H9 (cell line): ENCODE measurements around the gene RPS21. TPM values are rescaled to one million over a fixed set of nuclear protein-coding genes. Genes with fewer than 3 reads are reported as not detected.

Experiments used
- DNase-seq: peaks from one replicate; pipeline ENCODE4 v3.0.0-alpha.2; 2017
- H2AFZ ChIP-seq: one replicate; pipeline ENCODE4 v1.6.1; 2013; ENCODE audit warnings: mild to moderate bottlenecking, low read length, control low read depth, moderate library complexity
- H2AK5ac ChIP-seq: 2 replicates; pipeline ENCODE4 v1.6.1; 2013; ENCODE audit warnings: low read length, control low read depth, mixed read lengths; ENCODE audit not compliant: insufficient read length
- H2BK120ac ChIP-seq: one replicate; pipeline ENCODE4 v1.6.1; 2013; ENCODE audit warnings: low read depth, mild to moderate bottlenecking, low read length, control low read depth, inconsistent platforms; ENCODE audit not compliant: poor library complexity, severe bottlenecking
- H2BK12ac ChIP-seq: 2 replicates; pipeline ENCODE4 v1.6.1; 2013; ENCODE audit warnings: low read length, control low read depth, mixed read lengths, low read depth; ENCODE audit not compliant: insufficient read length
- H2BK15ac ChIP-seq: 2 replicates; pipeline ENCODE4 v1.6.1; 2013; ENCODE audit warnings: low read depth, low read length, control low read depth
- H2BK20ac ChIP-seq: one replicate; pipeline ENCODE4 v1.6.1; 2013; ENCODE audit warnings: low read depth, mild to moderate bottlenecking, low read length, control low read depth, inconsistent platforms; ENCODE audit not compliant: poor library complexity, severe bottlenecking
- H2BK5ac ChIP-seq: 2 replicates; pipeline ENCODE4 v1.6.1; 2013; ENCODE audit warnings: low read length, control low read depth, mixed read lengths; ENCODE audit not compliant: insufficient read length
- H3K14ac ChIP-seq: 2 replicates; pipeline ENCODE4 v1.6.1; 2013; ENCODE audit warnings: low read length, control low read depth; ENCODE audit not compliant: insufficient read depth
- H3K18ac ChIP-seq: 2 replicates; pipeline ENCODE4 v1.6.1; 2013; ENCODE audit warnings: low read depth, mild to moderate bottlenecking, mixed read lengths, low read length, control low read depth; ENCODE audit not compliant: insufficient read length
- H3K23ac ChIP-seq: 2 replicates; pipeline ENCODE4 v1.6.1; 2013; ENCODE audit warnings: low read length, control low read depth, mixed read lengths, low read depth; ENCODE audit not compliant: insufficient read length
- H3K23me2 ChIP-seq: 2 replicates; pipeline ENCODE4 v1.6.1; 2013; ENCODE audit warnings: low read depth, mild to moderate bottlenecking, mixed read lengths, low read length, control low read depth; ENCODE audit not compliant: insufficient read length, poor library complexity, severe bottlenecking
- H3K27ac ChIP-seq: 2 replicates; pipeline ENCODE4 v1.5.1; 2013; ENCODE audit warnings: low read length, control low read depth, mixed read lengths, low read depth; ENCODE audit not compliant: insufficient read length
- H3K27me3 ChIP-seq: 2 replicates; pipeline ENCODE4 v1.6.1; 2013; ENCODE audit warnings: low read length, control low read depth, inconsistent platforms; ENCODE audit not compliant: insufficient read depth
- H3K4ac ChIP-seq: 2 replicates; pipeline ENCODE4 v1.6.1; 2013; ENCODE audit warnings: low read depth, mild to moderate bottlenecking, control low read depth, inconsistent platforms, low read length, moderate library complexity
- H3K4me1 ChIP-seq: 2 replicates; pipeline ENCODE4 v1.6.1; 2013; ENCODE audit warnings: low read length, control low read depth, inconsistent platforms; ENCODE audit not compliant: insufficient read depth
- H3K4me2 ChIP-seq: 2 replicates; pipeline ENCODE4 v1.6.1; 2013; ENCODE audit warnings: low read length, control low read depth, mixed read lengths; ENCODE audit not compliant: insufficient read length, insufficient read depth
- H3K56ac ChIP-seq: 2 replicates; pipeline ENCODE4 v1.6.1; 2013; ENCODE audit warnings: low read depth, mild to moderate bottlenecking, mixed read lengths, low read length, control low read depth; ENCODE audit not compliant: insufficient read length
- H3K79me1 ChIP-seq: 2 replicates; pipeline ENCODE4 v1.6.1; 2013; ENCODE audit warnings: low read depth, mild to moderate bottlenecking, moderate library complexity, low read length, control low read depth, inconsistent platforms; ENCODE audit not compliant: insufficient read depth, poor library complexity, severe bottlenecking
- H3K79me2 ChIP-seq: 2 replicates; pipeline ENCODE4 v1.6.1; 2013; ENCODE audit warnings: low read length, control low read depth, inconsistent platforms; ENCODE audit not compliant: insufficient read depth
- H3K9ac ChIP-seq: 2 replicates; pipeline ENCODE4 v1.6.1; 2013; ENCODE audit warnings: low read length, control low read depth, mixed read lengths; ENCODE audit not compliant: insufficient read length; ENCODE audit errors: extremely low read depth
- H3K9me3 ChIP-seq: one replicate; pipeline ENCODE4 v1.6.1; 2013; ENCODE audit warnings: low read depth, low read length, inconsistent platforms; ENCODE audit not compliant: control insufficient read depth
- H3T11ph ChIP-seq: one replicate; pipeline ENCODE4 v1.6.1; 2013; ENCODE audit warnings: mild to moderate bottlenecking, low read length, control low read depth, inconsistent platforms
- H4K20me1 ChIP-seq: one replicate; pipeline ENCODE4 v1.6.1; 2013; ENCODE audit not compliant: control insufficient read depth, insufficient read length, insufficient read depth
- H4K5ac ChIP-seq: 2 replicates; pipeline ENCODE4 v1.6.1; 2013; ENCODE audit warnings: low read depth, mild to moderate bottlenecking, mixed read lengths, low read length, control low read depth; ENCODE audit not compliant: insufficient read length
- H4K8ac ChIP-seq: replicated peaks from 2 replicates; pipeline ENCODE4 v1.6.1; 2013; ENCODE audit warnings: low read length, control low read depth, mixed read lengths, low read depth; ENCODE audit not compliant: insufficient read length
- H4K91ac ChIP-seq: 2 replicates; pipeline ENCODE4 v1.6.1; 2013; ENCODE audit warnings: low read depth, mild to moderate bottlenecking, moderate library complexity, mixed read lengths, low read length, control low read depth; ENCODE audit not compliant: insufficient read length
- H3K27ac Mint-ChIP-seq, 3 experiments: 2 replicates in 2 of 3; 3 replicates in 1 of 3; pipeline ENCODE4 v1.8.0; 2020 to 2021; ENCODE audit warnings: mixed read lengths in 3 of 3, mild to moderate bottlenecking in 1 of 3, moderate library complexity in 1 of 3
- H3K27me3 Mint-ChIP-seq: 2 replicates; pipeline ENCODE4 v1.8.0; 2021; ENCODE audit warnings: low read depth, mild to moderate bottlenecking, moderate library complexity, mixed read lengths
- H3K36me3 Mint-ChIP-seq, 3 experiments: 2 replicates in 2 of 3; 3 replicates in 1 of 3; pipeline ENCODE4 v1.8.0; 2020 to 2021; ENCODE audit warnings: low read depth in 3 of 3, mixed read lengths in 3 of 3; ENCODE audit not compliant: insufficient read depth in 1 of 3
- H3K4me1 Mint-ChIP-seq, 2 experiments: 2 replicates each; pipeline ENCODE4 v1.8.0; 2020; ENCODE audit warnings: mixed read lengths in 2 of 2
- H3K4me3 Mint-ChIP-seq, 2 experiments: 2 replicates in 1 of 2; 3 replicates in 1 of 2; pipeline ENCODE4 v1.8.0; 2020 to 2021; ENCODE audit warnings: mild to moderate bottlenecking in 2 of 2, mixed read lengths in 2 of 2, moderate library complexity in 1 of 2
- H3K9me3 Mint-ChIP-seq, 2 experiments: 2 replicates in 1 of 2; 3 replicates in 1 of 2; pipeline ENCODE4 v1.8.0; 2020; ENCODE audit warnings: mild to moderate bottlenecking in 2 of 2, mixed read lengths in 2 of 2, moderate library complexity in 1 of 2
- CTCF ChIP-seq: fragments of 200-600 bp; sonication (generic); conservative IDR thresholded peaks from 3 replicates; pipeline ENCODE4 v1.8.0; 2021; ENCODE audit warnings: antibody characterized with exemption, mild to moderate bottlenecking
- WGBS: extraction: QIAGEN DNeasy Blood & Tissue Kit; methylation state at CpG from one replicate; pipeline ENCODE4 v1.1.7; 2013; ENCODE audit warnings: missing lambda C conversion rate, low lambda C conversion rate, mixed read lengths; ENCODE audit not compliant: insufficient read length; ENCODE audit errors: extremely low coverage; 5-methylcytosine and 5-hydroxymethylcytosine counted together
- total RNA-seq: library from RNA; stranded (reverse); gene quantifications from 2 replicates; pipeline ENCODE4 v1.2.1, GENCODE V29; 2021

The RPS21 gene
- total RNA-seq, 1 experiment from 2014 or later: 1,715 TPM

- Histone ChIP-seq H2AK5ac (no peak overlapping the region), H3K56ac (no peak overlapping the region), H3K23ac (no peak overlapping the region), H2AFZ (no peak overlapping the region), H2BK20ac (no peak overlapping the region), H3K79me1 (no peaks in the 10 kb centered on the region), H4K8ac (no peak overlapping the region), H4K91ac (no peak overlapping the region), H3K4me2 (no peak overlapping the region), H2BK15ac (no peak overlapping the region), H3K4me1 (no peaks in the 10 kb centered on the region), H3K4ac (no peak overlapping the region), H3K9ac (no peak overlapping the region), H2BK5ac (no peak overlapping the region), H4K5ac (no peak overlapping the region), H3K27ac (no peak overlapping the region), H4K20me1 (peaks cover 8% of the 10 kb centered on the region), H3K27me3 (no peaks in the 10 kb centered on the region), H3K14ac (no peak overlapping the region), H3T11ph (no peak overlapping the region), H2BK12ac (no peak overlapping the region), H3K79me2 (no peaks in the 10 kb centered on the region), H3K18ac (no peak overlapping the region), H2BK120ac (no peak overlapping the region), H3K9me3 (no peaks in the 10 kb centered on the region), H3K23me2 (peaks cover 2% of the 10 kb centered on the region)
- Mint-ChIP-seq H3K36me3 (peaks cover 0 to 11% (median 8%) of the 10 kb centered on the region in 3 experiments; a peak in 5 of 7 replicates), H3K4me3 (no peak overlapping the region), H3K27ac (no peak overlapping the region), H3K27me3 (no peaks in the 10 kb centered on the region), H3K9me3 (peaks cover 3 to 6% of the 10 kb centered on the region in 2 experiments; a peak in 3 of 5 replicates), H3K4me1 (peaks cover 0 to 8% of the 10 kb centered on the region in 2 experiments; a peak in 2 of 4 replicates)
- no peak for TF ChIP-seq CTCF
- WGBS: no CpG with 5 or more reads among the region's 7 CpGs
- DNase-seq: no peak
Observed at GRCh38 chr20:62400021-62400420, 13.1 kb downstream of the RPS21 start.
